ENCODE data around the gene TPPP3.

TPPP3 gene

DNA sequence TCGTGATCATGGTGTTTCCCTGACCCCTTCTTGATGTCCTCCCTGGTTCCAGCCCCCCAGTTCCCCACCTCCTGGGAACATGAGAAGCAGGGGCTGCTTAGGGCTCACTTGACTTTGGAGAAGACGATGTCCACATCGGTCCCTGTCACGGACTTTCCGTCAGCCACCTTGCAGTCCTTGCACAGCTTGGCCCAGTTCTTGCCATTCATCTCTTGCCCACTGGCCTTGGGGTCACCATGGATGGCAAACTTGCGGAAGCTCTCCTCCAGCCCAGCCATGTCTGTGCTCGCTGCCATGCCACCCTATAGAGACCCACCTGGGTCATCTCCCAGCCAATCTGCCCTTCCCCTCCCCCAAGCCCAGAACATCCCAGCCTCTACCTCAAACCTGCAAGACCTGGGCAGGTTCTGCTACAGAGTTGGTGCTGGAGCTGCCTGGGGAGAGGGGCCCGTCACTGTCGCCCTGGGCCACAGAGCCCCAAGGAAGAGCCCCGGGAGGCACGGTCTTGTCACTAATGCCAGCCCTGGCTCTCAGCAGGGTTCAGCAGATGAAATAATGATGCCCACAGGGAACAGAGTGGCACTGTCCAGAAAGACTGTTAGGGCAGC, 2.4 kb downstream of the TPPP3 start:
- no peak for ATAC-seq
- TF ChIP-seq, protein P1, sequence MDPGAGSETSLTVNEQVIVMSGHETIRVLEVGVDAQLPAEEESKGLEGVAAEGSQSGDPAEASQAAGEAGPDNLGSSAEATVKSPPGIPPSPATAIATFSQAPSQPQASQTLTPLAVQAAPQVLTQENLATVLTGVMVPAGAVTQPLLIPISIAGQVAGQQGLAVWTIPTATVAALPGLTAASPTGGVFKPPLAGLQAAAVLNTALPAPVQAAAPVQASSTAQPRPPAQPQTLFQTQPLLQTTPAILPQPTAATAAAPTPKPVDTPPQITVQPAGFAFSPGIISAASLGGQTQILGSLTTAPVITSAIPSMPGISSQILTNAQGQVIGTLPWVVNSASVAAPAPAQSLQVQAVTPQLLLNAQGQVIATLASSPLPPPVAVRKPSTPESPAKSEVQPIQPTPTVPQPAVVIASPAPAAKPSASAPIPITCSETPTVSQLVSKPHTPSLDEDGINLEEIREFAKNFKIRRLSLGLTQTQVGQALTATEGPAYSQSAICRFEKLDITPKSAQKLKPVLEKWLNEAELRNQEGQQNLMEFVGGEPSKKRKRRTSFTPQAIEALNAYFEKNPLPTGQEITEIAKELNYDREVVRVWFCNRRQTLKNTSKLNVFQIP (CRISPR knock-in tag; IDR thresholded peaks at IDR 0.05; ENCODE audit: borderline replicate concordance, low read depth) = no peak
- TF ChIP-seq ZC3H10 (CRISPR knock-in tag; IDR thresholded peaks at IDR 0.05) (no peak), OSR1 (CRISPR knock-in tag; IDR thresholded peaks at IDR 0.05) (no peak), ISL1 (CRISPR knock-in tag; IDR thresholded peaks at IDR 0.05) (no peak), ZNF70 (CRISPR knock-in tag; IDR thresholded peaks at IDR 0.05) (no peak), CSDC2 (CRISPR knock-in tag; IDR thresholded peaks at IDR 0.05) (no peak), ZNF565 (CRISPR knock-in tag; conservative IDR thresholded peaks at IDR 0.05; ENCODE audit: low read depth) (no peak), ESRRG (CRISPR knock-in tag; IDR thresholded peaks at IDR 0.05) (no peak), BACH2 (CRISPR knock-in tag; IDR thresholded peaks at IDR 0.05; ENCODE audit: borderline replicate concordance) (no peak)
- TF ChIP-seq, protein P2, sequence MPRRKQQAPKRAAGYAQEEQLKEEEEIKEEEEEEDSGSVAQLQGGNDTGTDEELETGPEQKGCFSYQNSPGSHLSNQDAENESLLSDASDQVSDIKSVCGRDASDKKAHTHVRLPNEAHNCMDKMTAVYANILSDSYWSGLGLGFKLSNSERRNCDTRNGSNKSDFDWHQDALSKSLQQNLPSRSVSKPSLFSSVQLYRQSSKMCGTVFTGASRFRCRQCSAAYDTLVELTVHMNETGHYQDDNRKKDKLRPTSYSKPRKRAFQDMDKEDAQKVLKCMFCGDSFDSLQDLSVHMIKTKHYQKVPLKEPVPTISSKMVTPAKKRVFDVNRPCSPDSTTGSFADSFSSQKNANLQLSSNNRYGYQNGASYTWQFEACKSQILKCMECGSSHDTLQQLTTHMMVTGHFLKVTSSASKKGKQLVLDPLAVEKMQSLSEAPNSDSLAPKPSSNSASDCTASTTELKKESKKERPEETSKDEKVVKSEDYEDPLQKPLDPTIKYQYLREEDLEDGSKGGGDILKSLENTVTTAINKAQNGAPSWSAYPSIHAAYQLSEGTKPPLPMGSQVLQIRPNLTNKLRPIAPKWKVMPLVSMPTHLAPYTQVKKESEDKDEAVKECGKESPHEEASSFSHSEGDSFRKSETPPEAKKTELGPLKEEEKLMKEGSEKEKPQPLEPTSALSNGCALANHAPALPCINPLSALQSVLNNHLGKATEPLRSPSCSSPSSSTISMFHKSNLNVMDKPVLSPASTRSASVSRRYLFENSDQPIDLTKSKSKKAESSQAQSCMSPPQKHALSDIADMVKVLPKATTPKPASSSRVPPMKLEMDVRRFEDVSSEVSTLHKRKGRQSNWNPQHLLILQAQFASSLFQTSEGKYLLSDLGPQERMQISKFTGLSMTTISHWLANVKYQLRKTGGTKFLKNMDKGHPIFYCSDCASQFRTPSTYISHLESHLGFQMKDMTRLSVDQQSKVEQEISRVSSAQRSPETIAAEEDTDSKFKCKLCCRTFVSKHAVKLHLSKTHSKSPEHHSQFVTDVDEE (CRISPR knock-in tag; IDR thresholded peaks at IDR 0.05) = no peak
- TF ChIP-seq, protein P3, sequence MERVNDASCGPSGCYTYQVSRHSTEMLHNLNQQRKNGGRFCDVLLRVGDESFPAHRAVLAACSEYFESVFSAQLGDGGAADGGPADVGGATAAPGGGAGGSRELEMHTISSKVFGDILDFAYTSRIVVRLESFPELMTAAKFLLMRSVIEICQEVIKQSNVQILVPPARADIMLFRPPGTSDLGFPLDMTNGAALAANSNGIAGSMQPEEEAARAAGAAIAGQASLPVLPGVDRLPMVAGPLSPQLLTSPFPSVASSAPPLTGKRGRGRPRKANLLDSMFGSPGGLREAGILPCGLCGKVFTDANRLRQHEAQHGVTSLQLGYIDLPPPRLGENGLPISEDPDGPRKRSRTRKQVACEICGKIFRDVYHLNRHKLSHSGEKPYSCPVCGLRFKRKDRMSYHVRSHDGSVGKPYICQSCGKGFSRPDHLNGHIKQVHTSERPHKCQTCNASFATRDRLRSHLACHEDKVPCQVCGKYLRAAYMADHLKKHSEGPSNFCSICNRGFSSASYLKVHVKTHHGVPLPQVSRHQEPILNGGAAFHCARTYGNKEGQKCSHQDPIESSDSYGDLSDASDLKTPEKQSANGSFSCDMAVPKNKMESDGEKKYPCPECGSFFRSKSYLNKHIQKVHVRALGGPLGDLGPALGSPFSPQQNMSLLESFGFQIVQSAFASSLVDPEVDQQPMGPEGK (CRISPR knock-in tag; IDR thresholded peaks at IDR 0.05; ENCODE audit: borderline replicate concordance) = no peak
- TF ChIP-seq, protein P4, sequence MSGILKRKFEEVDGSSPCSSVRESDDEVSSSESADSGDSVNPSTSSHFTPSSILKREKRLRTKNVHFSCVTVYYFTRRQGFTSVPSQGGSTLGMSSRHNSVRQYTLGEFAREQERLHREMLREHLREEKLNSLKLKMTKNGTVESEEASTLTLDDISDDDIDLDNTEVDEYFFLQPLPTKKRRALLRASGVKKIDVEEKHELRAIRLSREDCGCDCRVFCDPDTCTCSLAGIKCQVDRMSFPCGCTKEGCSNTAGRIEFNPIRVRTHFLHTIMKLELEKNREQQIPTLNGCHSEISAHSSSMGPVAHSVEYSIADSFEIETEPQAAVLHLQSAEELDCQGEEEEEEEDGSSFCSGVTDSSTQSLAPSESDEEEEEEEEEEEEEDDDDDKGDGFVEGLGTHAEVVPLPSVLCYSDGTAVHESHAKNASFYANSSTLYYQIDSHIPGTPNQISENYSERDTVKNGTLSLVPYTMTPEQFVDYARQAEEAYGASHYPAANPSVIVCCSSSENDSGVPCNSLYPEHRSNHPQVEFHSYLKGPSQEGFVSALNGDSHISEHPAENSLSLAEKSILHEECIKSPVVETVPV (CRISPR knock-in tag; IDR thresholded peaks at IDR 0.05) = no peak
- TF ChIP-seq, protein P5, sequence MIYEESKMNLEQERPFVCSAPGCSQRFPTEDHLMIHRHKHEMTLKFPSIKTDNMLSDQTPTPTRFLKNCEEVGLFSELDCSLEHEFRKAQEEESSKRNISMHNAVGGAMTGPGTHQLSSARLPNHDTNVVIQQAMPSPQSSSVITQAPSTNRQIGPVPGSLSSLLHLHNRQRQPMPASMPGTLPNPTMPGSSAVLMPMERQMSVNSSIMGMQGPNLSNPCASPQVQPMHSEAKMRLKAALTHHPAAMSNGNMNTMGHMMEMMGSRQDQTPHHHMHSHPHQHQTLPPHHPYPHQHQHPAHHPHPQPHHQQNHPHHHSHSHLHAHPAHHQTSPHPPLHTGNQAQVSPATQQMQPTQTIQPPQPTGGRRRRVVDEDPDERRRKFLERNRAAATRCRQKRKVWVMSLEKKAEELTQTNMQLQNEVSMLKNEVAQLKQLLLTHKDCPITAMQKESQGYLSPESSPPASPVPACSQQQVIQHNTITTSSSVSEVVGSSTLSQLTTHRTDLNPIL (CRISPR knock-in tag; IDR thresholded peaks at IDR 0.05; ENCODE audit: low read depth) = no peak

DNA sequence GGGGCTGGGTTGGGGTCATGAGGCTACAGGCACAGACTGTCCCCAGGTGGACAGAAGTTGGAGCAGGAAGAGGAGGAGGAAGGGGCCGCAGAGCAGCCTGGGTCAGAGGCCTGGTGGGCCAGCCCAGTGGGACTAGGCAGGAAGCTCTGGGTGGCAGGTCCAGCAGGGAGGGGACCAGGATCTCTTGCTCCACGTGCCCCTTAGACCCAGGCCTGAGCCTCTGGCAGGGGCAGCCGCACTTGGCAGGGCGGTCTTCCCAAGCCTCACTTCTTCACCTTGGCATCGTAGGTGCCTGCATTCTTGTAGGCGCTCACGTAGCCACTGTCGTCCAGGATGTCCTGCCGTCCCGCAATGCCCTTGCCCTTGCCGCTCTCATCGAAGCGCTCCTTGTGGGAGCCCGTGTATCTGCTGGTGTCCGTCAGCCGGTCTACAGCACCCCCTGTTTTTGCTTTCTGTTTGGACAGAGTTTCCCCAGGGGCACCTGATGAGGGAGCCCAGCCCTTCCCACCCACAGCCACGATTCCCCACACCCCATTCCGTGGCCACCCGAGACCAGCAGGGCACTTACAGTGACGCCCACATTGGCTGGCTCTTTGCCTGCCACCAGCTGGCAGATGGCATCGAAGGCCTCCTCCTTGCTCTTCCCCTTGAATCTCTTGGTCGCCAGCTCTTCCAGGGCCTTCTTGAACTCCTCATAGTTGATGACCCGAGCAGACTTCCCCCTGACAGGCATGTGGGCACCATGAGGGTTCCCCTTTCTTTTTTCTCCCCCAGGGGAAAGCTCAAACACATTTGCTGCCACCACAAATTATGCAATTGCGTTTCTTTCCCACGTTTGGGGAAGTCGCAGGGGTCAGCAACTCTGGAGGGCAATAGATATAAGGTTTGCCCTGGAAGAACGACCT, 3.1 kb downstream of the TPPP3 start:
- no peak for ATAC-seq
- TF ChIP-seq, protein P5 (CRISPR knock-in tag; IDR thresholded peaks at IDR 0.05; ENCODE audit: low read depth) = no peak
- TF ChIP-seq ISL1 (CRISPR knock-in tag; IDR thresholded peaks at IDR 0.05) (no peak), PPARA (CRISPR knock-in tag; IDR thresholded peaks at IDR 0.05; ENCODE audit: borderline replicate concordance) (no peak)
- TF ChIP-seq, protein P3 (CRISPR knock-in tag; IDR thresholded peaks at IDR 0.05; ENCODE audit: borderline replicate concordance) = no peak
- TF ChIP-seq, protein P1 (CRISPR knock-in tag; IDR thresholded peaks at IDR 0.05; ENCODE audit: borderline replicate concordance, low read depth) = no peak

Data from SK-N-SH treated with all-trans-retinoic acid at 6 μM for 48 hours (cell line).